GM21390 (cell line): ENCODE data around the gene PNN.
A peak's percentile ranks its signal among the peaks of the same experiment; 100 is the strongest.
"Not testable (repeated sequence)": the region's sequence is repeated elsewhere in the genome, so short reads cannot be mapped to it uniquely, and the experiment has no call there.

Experiments
- ATAC-seq: cut with Tn5 transposase; IDR thresholded peaks from one replicate; pipeline ENCODE4 v1.9.1; 2021; ENCODE audit not compliant: unreplicated experiment

Gene PNN

DNA sequence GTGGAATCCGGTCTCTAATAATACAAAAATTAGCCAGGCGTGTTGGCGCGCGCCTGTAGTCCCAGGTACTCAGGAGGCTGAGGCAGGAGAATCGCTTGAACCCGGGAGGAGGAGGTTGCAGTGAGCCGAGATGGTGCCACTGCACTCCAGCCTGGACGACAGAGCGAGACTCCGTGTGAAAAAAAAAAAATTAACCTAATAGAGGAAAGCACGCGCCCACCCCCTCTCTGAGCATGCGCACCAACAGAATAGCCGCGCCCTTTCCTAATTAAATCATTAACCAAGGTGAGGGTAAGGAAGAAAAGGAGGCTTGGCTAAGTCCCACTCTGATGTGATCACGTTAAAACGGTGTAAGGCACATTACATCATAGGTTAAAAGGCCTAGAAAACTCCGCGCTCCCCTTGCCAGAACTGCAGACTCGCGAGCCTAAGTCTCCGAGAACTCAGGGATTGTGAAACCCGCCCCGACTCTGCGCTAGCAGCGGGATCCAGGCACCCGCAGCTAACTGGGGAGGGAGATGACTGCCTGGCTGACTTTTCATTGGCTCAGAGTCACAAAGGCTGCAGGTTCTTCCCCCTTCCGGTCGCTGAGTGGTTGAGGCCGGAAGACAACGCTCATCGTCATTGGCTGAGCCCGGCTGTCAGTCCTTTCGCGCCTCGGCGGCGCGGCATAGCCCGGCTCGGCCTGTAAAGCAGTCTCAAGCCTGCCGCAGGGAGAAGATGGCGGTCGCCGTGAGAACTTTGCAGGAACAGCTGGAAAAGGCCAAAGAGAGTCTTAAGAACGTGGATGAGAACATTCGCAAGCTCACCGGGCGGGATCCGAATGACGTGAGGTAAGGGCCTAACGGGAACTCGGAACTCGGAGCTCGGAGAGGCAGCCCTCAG lies at the start of gene PNN:
TSS of gene PNN (plus strand) at position 695 of the 885 bp plus-strand sequence. CDS start at position 721, 26 bp downstream.
- peak; percentile 90 for ATAC-seq

DNA sequence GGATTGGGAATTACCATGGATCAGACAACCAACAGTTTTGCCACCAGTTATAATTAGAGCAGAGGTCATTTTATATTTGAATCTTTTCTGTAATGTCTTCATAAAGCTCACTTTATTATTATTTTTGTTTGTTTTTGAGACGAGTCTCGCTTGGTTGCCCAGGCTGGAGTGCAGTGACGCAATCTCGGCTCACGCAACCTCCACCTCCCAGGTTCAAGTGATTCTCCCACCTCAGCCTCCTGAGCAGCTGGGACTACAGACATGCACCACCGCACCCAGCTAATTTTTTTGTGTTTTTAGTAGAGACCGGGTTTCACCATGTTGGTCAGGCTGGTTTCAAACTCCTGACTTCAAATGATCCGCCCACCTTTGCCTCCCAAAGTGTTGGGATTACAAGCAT lies 37.2 kb upstream of the PNN start:
- ATAC-seq = not testable (repeated sequence)

DNA sequence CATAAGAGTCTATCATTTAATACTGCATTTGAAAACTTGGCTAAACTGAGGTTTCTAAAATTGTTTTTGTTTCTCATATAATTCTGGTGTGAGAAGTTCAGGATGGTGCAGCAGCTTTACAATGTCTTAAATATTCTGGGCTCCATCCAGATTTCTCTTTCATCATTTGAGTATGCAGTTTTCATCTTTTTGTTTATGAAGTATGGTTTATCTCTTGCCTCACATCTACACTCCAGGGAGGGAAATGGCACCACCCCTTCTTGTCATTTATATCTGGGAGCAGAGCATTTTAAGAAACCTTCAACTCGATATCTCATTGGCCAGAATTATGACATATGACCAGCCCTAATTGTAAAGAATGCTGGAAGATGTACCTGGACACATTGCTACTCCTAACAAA lies 36.6 kb upstream of the PNN start:
- no peak for ATAC-seq

DNA sequence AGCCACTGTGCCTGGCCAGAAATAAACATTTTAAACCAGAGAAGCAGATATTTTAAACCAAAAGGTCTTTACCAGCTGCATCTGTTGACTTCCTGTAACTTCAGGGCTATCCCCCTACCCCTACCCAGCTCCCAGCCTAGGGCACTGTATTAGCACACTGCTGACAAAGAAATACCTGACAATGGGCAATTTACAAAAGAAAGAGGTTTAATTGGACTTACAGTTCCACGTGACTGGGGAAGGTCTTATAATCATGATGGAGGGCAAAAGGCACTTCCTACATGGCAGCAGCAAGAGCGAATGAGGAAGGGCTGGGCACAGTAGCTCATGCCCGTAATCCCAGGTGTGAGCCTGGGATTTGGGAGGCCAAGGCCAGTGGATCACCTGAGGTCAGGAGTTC lies 34.9 kb upstream of the PNN start:
- no peak for ATAC-seq

DNA sequence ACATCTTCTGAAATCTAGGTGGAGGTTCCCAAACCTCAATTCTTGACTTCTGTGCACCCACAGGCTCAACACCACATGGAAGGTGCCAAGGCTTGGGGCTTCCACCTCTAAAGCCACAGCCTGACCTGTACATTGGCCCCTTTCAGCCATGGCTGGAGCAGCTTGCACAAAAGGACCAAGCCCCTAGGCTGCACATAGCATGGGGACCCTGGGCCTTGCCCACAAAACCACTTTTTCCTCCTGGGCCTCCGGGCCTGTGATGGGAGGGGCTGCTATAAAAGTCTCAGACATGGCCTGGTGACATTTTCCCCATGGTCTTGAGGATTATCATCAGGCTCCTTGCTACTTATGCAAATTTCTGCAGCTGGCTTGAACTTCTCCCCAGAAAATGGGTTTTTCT lies 33.4 kb upstream of the PNN start:
- ATAC-seq = not testable (repeated sequence)

DNA sequence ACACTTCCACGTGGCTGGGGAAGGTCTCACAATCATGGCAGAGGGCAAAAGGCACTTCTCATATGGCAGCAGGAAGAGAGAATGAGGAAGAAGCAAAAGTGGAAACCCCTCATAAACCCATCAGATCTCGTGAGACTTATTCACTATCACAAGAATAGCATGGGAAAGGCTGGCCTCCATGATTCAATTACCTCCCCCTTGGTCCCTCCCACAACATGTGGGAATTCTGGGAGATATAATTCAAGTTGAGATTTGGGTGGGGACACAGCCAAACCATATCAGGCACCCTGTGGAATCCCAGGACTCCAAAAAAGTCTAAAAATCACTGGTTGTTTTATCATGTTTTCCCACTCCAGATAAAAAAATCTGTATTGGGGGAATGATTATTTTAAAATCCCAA lies 31.8 kb upstream of the PNN start:
- not testable (repeated sequence) for ATAC-seq

DNA sequence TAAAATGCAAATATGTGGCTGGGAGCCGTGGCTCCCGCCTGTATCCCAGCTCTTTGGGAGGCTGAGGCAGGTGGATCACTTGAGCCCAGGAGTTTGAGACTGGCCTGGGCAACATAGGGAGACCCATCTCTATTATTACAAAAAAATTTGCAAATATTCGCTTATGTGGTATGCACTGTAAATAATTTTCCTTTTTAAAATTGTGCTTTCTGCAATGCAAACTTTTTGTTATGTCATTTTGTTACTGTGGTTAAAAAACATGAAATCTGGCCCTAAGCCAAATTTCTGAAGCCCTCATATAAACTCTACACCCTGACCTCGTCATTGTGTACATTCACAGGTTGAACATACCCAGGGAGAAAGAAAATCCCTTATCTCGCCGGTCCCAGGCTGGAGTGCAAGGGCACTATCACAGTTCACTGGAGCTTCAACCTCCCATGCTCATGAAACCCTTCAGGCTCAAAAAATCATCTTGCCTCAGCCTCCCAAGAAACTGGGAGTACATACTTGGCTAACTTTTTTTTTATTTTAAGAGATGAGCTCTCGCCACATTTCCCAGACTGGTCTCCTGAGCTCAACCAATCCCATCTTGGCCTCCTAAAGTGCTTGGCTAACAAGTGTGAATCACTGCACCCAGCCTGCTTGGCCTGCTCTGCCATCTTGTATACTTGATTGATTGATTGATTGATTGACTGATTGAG lies 29.6 kb upstream of the PNN start:
- ATAC-seq = no peak

DNA sequence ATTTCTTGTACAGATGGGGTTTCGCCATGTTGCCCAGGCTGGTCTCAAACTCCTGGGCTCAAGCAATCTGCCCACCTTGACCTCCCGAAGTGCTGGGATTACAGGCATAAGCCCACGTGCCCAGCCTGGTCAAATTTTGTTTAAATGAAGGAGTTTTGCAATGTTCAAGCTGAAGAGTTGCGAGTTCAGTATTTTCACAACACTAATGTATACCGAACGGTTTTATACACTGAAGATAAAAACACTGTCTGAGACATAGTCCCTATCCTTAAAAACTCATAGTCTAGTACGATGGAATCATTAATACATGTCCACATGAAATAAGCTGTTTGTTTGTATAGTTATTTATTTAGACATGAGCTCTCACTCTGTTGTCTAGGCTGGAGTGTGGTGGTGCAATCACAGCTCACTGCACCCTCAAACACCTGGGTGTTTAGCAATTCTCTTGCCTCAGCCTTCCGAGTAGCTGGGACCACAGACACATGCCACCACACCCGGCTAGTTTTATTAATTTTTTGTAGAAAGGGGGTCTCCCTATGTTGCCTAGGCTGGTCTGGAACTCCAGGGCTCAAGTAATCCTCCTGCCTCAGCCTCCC lies 20.4 kb upstream of the PNN start:
- ATAC-seq = no peak

DNA sequence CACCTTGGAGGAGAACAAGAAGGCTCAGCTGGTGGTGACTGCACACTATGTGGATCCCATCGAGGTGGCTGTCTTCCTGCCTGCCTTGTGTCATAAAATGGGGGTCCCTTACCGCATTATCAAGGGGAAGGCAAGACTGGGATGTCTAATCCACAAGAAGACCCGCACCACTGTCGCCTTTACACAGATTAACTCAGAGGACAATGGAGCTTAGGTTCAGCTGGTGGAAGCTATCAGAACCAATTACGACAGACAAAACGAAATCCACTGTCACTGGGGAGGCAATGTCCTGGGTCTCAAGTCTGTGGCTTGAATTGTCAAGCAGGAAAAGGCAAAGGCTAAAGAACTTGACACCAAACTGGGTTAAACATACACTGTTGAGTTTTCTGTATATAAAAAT lies 17.6 kb upstream of the PNN start:
- no peak for ATAC-seq

DNA sequence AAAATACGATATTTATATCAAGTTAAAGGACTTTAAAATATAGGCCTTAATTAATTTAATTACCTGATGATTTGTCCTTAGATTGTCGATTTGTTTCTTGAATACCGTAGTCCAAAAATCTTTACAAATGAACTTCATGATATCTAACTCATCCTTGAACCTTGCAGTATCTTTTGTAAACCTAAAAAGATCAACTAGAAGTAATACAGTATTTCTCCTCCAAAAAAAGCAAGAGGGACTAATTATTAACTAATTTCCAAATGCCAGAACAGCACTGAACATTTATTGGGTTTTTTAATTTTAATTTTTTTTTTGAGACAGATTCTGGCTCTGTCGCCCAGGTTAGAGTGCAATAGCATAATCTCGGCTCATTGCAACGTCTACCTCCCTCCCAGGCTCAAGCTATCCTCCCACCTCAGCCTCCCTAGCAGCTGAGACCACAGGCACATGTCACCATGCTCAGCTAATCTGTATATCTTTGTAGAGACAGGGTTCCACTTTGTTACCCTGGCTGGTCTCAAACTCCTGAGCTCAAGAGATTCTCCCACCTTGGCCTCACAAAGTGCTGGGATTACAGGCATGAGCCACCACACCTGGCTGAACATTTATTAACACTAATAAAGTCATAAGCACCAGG lies 16.7 kb upstream of the PNN start:
- no peak for ATAC-seq

DNA sequence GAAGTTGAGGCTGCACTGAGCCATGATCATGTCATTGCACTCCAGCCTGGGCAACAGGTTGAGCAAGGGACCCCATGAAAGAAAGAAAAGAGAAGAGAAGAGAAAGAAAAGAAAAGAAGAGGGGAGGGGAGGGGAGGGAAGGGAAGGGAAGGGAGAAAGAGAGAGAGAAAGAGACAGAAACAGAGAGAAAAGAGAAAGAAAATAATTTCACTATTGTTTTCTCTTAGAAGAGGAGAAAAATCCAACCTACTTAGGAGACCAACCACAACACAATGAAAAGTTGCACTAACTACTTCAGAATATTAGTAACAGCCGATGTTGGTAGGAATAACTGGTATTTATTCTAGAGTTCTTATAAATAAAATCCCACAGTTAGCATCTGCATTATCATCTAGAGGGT lies 14.6 kb upstream of the PNN start:
- no peak for ATAC-seq

DNA sequence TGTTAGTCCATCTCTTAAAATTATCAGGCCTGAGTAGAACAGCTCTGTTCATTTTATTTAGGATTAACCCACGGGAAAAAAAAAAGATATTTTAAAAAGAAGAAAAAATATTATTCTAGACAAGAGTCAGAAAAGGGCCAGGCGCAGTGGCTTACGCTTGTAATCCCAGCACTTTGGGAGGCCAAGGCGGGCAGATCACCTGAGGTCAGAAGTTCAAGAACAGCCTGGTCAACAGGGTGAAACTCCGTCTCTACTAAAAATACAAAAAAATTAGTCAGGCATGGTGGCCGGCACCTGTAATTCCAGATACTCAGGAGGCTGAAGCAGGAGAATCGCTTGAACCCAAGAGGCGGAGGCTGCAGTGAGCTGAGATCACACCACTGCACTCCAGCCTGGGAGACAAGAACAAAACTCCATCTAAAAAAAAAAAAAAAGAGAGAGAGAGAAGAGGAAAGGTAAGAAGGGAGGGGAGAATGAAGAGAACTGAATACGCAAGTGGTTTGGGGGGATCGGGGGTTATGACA lies 7.2 kb upstream of the PNN start:
- ATAC-seq = not testable (repeated sequence)

DNA sequence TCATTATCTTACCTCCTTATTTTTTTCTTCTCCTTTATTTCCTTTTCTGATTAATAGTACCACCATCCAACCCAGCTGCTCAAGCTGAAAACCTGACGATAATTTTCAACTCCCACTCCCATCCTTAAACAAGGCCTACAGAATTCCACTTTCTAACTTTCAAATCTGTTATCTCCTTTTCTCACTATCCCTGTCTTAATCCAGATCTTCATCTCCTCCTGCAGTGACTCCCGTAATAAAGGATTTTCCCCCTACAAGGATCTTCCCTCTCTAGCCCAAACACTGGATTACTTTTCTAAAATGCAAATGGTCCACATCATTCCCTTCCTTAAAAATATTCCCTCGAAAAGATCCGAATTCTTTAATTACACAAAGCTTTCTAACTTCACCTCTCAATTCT lies 6.5 kb upstream of the PNN start:
- ATAC-seq = no peak

DNA sequence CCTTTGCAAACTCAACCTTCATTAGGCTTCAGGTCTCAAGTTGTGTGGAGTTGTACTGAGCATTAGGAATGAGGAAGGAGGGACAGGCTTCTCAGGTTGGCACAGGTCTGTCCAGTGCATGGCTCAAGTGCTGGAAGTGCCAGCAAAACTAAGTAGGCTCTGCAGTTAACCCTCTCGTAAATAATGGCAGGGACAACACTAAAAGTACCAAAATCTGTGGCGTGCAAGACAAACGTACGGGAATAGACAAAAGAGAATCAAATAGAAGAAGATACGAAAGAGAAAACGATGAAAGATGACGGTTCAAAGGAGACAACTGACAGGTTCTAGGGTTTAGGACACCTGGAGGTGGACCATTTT lies 5.5 kb upstream of the PNN start:
- no peak for ATAC-seq

DNA sequence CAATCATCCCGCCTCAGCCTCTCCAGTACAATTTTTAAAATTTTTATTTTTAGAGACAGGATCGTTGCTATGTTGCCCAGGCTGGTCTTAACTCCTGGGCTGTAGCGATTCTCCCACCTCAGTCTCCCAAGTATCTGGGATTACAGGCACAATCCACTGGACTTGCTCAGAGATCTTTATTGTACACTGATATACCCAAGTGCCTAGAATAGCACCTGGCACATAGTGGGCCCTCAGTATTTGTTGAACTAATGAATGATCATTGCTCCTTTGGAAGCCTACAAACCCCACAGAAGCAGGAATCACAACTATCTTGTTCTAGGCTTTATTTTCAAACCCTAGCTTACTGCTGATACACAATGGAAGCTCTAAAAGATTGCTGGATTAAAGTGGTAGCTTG lies 1.9 kb upstream of the PNN start:
- ATAC-seq = no peak

DNA sequence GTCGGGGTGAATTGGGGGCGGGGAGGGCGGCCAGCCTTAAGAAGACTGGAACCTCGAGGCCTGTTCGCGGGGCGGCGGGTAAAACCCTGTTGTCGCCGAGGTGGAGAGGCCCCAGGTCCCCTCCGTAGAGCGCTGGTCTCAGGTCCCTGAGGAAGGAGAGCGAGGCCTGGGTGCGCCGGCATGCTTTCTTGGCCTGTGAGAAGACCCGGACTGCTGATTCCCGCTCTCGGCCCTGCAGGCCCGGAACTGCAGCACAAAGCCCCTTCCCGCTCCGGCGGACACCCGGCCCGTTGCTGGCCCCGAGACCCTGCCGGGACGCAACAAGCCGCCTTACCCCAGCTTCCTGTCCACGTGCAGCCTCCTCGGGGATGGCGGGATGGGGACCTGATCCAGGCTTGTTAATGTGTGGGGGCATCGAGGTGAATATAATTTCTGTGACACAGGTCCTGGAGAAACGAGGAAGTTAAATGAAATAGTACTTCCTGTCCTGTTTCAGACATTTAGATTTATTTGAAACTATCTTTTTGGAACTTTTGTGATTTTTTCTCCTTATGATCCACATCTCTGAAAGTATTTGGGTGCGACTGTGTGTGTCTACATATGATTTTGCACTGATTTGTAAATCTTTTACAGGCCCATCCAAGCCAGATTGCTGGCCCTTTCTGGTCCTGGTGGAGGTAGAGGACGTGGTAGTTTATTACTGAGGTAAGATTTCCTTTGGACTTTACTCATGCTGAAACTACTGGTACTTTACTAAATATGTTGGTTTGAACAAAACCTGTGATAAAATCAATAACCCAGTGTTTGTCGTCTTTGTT lies 600 bp downstream of the PNN start:
- ATAC-seq = no peak

DNA sequence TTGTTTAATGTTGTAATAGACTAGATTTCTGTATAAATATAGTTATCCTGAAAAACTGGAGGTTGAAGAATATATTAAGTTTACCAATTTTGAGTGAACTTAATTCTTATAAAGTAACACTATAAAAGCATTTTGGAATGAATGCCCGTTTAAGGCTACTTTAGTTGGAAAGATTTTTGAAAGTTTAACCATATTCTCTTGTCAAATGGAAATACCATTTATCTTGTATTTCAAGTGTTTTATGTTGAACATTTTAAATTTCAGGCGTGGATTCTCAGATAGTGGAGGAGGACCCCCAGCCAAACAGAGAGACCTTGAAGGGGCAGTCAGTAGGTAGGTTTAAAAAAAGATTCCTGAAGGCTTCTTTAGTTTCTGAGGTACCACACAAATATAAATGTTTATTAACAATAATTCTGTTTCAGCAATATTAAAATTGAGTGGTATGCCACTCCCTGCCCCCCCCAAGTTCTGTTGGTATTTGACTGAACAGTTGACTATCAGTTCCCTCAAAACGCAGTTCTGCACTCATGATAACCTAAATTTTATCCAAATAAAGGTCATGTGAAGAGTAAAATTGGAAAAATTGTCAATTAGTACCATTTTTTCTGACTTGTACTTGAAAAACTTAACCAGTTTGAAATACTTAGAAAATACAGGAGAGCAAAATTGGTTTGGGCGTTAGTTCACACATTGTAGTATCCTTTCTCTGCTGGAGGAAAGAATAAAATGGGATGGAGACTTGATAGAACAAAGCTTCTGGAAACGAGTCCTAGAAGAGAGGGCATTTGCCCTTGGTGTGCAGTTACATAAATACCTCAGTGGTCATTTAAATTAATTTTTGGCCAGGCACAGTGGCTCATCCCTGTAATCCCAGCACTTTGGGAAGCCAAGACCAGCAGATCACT lies 1.5 kb downstream of the PNN start:
- no peak for ATAC-seq

DNA sequence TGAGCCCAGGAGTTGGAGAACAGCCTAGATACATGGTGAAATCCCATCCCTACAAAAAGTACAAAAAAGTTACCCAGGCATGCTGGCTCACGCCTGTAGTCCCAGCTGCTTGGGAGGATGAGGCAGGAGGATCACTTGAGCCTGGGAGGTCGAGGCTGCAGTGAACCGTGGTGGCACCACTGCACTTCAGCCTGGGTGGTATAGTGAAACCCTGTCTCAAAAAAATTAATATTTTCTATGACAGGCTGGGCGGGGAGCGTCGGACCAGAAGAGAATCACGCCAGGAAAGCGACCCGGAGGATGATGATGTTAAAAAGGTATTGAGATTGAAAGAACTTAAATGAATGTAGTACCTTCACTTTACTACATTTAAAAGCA lies 2.1 kb downstream of the PNN start:
- no peak for ATAC-seq

DNA sequence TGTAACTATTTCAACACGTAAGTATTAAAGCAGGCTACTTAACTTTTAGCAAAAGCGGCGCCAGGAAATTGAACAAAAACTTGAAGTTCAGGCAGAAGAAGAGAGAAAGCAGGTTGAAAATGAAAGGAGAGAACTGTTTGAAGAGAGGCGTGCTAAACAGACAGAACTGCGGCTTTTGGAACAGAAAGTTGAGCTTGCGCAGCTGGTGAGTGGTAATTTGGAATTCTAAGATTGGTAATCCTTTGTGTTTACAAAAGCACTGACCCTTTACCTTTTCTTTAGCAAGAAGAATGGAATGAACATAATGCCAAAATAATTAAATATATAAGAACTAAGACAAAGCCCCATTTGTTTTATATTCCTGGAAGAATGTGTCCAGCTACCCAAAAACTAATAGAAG lies 4.0 kb downstream of the PNN start:
- ATAC-seq = no peak

DNA sequence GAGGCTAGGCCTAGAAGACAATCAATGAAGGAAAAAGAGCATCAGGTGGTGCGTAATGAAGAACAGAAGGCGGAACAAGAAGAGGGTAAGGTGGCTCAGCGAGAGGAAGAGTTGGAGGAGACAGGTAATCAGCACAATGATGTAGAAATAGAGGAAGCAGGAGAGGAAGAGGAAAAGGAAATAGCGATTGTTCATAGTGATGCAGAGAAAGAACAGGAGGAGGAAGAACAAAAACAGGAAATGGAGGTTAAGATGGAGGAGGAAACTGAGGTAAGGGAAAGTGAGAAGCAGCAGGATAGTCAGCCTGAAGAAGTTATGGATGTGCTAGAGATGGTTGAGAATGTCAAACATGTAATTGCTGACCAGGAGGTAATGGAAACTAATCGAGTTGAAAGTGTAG lies 5.5 kb downstream of the PNN start:
- no peak for ATAC-seq
